ACC112 (cell line): Measurements from ENCODE around the gene VAPB.

ENCODE experiments used
- H2AFZ ChIP-seq: fragments of 200-600 bp; sonication (generic); one replicate; pipeline ENCODE4 v1.6.0; 2017; ENCODE audit warnings: antibody characterized with exemption, low read length; ENCODE audit not compliant: unreplicated experiment
- H3K27ac ChIP-seq: fragments of 200-600 bp; sonication (generic); 2 replicates; pipeline ENCODE4 v1.5.1; 2014; ENCODE audit warnings: low read depth, mild to moderate bottlenecking, antibody characterized with exemption, low read length, moderate library complexity
- H3K27me3 ChIP-seq: fragments of 200-600 bp; sonication (generic); 2 replicates; pipeline ENCODE4 v1.6.1; 2014; ENCODE audit warnings: mild to moderate bottlenecking, antibody characterized with exemption, low read length, moderate library complexity, mixed read lengths; ENCODE audit not compliant: insufficient read depth
- H3K36me3 ChIP-seq: fragments of 200-600 bp; sonication (generic); 2 replicates; pipeline ENCODE4 v1.6.1; 2016; ENCODE audit warnings: mild to moderate bottlenecking, antibody characterized with exemption, low read length, moderate library complexity, mixed read lengths; ENCODE audit not compliant: insufficient read depth
- H3K4me1 ChIP-seq: fragments of 200-600 bp; sonication (generic); one replicate; pipeline ENCODE4 v1.6.1; 2016; ENCODE audit warnings: low read length, mixed read lengths; ENCODE audit not compliant: insufficient read depth, unreplicated experiment, control insufficient read depth
- H3K4me3 ChIP-seq: fragments of 200-600 bp; sonication (generic); 2 replicates; pipeline ENCODE4 v1.5.1; 2014; ENCODE audit warnings: mild to moderate bottlenecking, low read depth, low read length
- H3K79me2 ChIP-seq: fragments of 200-600 bp; sonication (generic); one replicate; pipeline ENCODE4 v1.6.0; 2016; ENCODE audit warnings: low read length; ENCODE audit not compliant: control insufficient read depth, unreplicated experiment, insufficient read depth

VAPB gene

DNA sequence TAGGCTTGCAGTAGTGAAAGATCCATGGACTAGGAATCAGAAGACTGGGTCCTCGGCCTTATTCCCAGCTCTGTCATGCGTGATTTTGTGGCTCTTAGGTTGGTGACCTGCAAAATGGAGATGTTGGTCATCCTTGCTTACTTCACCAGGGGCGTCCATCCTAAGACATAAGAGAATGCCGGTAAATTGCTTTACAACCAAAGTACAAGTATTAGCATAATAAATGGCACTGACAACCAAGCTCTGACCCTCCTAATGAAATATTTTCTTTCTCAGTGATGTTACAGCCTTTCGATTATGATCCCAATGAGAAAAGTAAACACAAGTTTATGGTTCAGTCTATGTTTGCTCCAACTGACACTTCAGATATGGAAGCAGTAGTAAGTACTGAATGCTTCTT is 45.3 kb downstream of the VAPB start:
- Histone ChIP-seq H3K79me2 (peaks cover 88% of the 10 kb centered on the region), H3K36me3 (peaks cover 11% of the 10 kb centered on the region), H3K4me1 (peaks cover 26% of the 10 kb centered on the region), H3K4me3 (no peak overlapping the region), H2AFZ (no peak overlapping the region), H3K27me3 (no peaks in the 10 kb centered on the region), H3K27ac (no peak overlapping the region; the same call in 1 of the 2 replicates)

DNA sequence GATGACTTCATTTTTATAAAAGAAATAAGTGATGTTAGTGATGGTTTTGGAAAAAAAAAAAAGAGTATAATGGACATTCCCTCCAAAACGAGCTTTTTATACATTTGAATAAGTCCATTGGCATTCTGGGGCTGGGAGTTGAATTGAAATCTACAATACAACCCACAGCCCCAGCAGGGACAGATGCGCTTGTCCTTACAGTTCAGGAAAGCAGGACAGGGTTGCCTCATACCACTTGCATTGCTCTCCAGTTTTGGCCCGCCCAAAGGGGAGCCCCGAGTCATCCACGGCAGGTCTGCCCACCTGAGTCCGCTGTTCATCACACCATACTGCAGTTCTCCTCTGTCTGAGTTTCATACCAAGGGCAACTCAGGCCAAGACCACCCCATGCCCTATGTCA is 46.2 kb downstream of the VAPB start:
- Histone ChIP-seq H3K36me3 (peaks cover 13% of the 10 kb centered on the region), H3K27me3 (no peaks in the 10 kb centered on the region), H3K4me1 (peaks cover 33% of the 10 kb centered on the region), H3K4me3 (no peak overlapping the region), H2AFZ (no peak overlapping the region), H3K27ac (no peak overlapping the region), H3K79me2 (peaks cover 90% of the 10 kb centered on the region)

DNA sequence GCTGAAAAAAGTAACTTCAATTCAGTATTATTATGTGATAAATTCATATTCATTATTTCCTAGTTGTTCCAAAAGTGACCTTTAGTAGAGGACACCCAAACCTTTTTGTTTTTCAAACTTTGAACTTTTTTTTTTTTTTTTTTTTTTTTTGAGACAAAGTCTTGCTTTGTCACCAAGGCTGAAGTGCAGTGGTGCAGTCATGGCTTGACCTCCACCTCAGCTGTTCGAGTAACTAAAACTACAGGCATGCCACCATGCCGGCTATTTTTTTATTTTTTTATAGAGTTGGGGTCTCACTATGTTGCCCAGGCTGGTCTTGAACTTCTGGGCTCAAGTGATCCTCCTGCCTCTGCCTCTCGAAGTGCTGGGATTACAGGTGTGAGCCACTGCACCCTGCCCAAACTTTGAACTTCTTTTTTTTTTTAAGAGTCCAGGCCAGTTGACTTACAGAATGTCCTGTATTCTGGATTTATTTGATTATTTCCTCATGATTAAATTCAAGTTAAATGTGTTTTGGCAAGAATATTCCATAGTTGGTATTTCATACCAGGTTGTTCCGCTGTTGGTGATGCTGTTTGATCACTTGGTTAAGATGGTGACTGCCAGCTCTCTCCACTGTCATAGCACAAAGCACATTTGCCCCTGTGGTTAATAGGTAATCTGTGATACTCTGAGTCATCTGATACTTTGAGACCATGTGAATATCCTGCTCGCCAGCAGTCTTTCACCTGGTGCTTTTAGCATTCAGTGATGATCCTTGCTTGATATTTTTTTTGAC is 48.0 kb downstream of the VAPB start:
- H3K4me1 ChIP-seq = peaks cover 29% of the 10 kb centered on the region
- H3K4me3 ChIP-seq = no peak overlapping the region
- H2AFZ ChIP-seq = no peak overlapping the region
- peaks cover 82% of the 10 kb centered on the region for H3K79me2 ChIP-seq
- no peak overlapping the region for H3K27ac ChIP-seq
- H3K27me3 ChIP-seq = no peaks in the 10 kb centered on the region
- H3K36me3 ChIP-seq = peaks cover 19% of the 10 kb centered on the region

DNA sequence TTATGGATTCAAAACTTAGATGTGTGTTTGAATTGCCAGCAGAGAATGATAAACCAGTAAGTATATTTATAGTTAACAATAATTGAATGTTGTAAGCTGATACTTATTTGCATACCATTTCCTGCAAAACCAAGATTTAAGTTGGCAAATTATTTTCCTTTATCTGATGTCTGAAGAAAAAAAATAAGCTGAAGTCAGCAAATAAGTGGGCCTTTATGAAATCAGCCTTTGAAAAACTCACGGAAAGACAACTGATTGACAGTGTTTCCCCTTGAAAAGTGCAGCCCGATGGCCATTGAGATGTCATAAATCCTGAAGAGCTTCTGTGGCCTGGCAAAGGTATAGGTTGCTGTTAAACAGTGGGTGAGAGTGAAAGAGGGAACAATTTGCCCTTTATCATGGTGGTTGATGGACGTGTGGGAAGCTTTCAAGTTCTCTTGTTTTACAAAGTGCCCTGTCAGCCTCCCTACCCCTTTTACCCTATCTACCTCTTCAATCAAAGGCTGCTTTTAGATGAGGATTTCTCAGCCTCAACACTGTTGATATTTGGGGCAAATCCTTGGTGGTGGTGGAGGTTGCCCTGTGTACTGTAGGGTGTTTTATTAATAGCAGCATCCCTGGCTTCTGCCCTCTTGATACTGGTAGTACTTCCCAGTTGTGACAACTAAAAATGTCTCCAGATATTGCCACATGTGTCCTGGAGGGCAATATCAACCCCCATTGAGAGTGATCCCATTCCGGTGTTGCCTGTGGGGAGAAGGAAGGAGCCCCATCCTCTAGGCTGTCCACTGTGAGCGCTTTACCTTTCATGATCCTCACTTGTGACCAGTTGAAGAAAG is 50.2 kb downstream of the VAPB start:
- Histone ChIP-seq H3K4me3 (no peak overlapping the region), H3K4me1 (peaks cover 9% of the 10 kb centered on the region), H3K27ac (peak overlapping the region; percentile 38; the same call in 1 of the 2 replicates), H3K36me3 (peaks cover 25% of the 10 kb centered on the region), H2AFZ (no peak overlapping the region), H3K79me2 (peaks cover 62% of the 10 kb centered on the region), H3K27me3 (no peaks in the 10 kb centered on the region)

DNA sequence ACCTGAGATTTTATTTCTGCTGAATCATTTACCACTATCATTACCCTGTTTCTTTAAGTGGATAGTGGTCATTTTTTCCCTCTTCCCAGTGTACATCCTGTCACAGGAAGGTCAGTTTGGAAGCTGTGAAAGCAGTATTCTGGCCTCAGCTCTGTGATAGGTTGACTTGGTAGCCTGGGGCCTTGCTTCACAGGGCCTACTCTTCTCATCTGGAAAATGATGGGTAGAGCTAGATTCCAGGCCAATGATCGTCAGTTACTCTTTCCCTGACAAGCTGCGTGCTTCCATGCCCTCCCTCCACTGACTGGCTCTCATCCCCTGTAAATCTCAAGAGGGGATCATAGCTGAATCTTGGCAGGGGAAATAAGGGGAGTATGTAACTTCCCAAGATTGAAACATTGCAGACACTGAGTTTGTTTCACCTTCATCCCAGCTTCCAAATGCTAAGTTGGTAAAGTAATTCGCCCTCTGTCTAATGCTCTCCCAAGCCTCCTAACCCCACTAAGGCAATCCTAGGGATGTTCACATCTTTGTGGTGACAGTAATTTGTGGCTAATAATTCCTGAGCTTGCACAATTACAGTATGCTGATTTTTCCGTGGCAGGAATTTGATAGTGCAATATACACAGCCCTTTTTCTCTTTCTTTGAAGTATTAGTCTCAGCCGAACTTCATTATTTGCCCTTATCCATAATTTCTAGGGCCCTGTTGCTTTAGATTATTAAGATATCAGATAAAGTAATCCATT is 51.2 kb downstream of the VAPB start:
- peak overlapping the region; percentile 38; the same call in 1 of the 2 replicates for H3K27ac ChIP-seq
- H3K4me3 ChIP-seq = no peak overlapping the region
- H3K36me3 ChIP-seq = peaks cover 31% of the 10 kb centered on the region
- H3K4me1 ChIP-seq = peaks cover 9% of the 10 kb centered on the region
- H3K27me3 ChIP-seq = no peaks in the 10 kb centered on the region
- H2AFZ ChIP-seq = no peak overlapping the region
- H3K79me2 ChIP-seq = peaks cover 53% of the 10 kb centered on the region

DNA sequence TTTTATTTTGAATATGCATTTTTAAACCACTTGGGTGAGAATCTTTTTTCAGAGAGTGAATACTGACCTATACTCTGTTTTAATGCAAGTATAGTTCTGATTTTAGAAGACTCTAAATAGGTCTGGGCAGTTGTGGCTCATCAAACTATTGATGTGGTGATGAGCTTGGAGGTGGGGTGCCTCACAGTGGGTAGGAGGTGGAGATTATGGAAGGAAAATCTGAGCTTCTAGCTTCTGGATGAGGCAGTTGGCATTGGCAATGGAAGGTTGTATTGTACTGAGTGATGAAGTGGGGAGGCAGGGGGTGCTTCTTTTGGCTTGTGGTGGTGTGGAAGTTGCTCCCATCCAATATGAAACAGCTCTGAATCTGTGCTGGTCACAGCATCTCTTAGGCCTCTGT is 52.7 kb downstream of the VAPB start:
- H3K27me3 ChIP-seq = no peaks in the 10 kb centered on the region
- H3K4me3 ChIP-seq = no peak overlapping the region
- no peak overlapping the region for H2AFZ ChIP-seq
- peaks cover 31% of the 10 kb centered on the region for H3K36me3 ChIP-seq
- peaks cover 40% of the 10 kb centered on the region for H3K79me2 ChIP-seq
- no peak overlapping the region for H3K27ac ChIP-seq
- H3K4me1 ChIP-seq = peaks cover 9% of the 10 kb centered on the region

DNA sequence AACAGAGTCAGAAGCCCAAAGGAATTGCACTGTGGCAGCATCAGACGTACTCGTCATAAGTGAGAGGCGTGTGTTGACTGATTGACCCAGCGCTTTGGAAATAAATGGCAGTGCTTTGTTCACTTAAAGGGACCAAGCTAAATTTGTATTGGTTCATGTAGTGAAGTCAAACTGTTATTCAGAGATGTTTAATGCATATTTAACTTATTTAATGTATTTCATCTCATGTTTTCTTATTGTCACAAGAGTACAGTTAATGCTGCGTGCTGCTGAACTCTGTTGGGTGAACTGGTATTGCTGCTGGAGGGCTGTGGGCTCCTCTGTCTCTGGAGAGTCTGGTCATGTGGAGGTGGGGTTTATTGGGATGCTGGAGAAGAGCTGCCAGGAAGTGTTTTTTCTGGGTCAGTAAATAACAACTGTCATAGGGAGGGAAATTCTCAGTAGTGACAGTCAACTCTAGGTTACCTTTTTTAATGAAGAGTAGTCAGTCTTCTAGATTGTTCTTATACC is 55.8 kb downstream of the VAPB start:
- peaks cover 2% of the 10 kb centered on the region for H3K4me1 ChIP-seq
- H3K27me3 ChIP-seq = no peaks in the 10 kb centered on the region
- no peak overlapping the region for H2AFZ ChIP-seq
- H3K27ac ChIP-seq = no peak overlapping the region
- H3K79me2 ChIP-seq = peaks cover 12% of the 10 kb centered on the region
- H3K36me3 ChIP-seq = peaks cover 23% of the 10 kb centered on the region
- no peak overlapping the region for H3K4me3 ChIP-seq

DNA sequence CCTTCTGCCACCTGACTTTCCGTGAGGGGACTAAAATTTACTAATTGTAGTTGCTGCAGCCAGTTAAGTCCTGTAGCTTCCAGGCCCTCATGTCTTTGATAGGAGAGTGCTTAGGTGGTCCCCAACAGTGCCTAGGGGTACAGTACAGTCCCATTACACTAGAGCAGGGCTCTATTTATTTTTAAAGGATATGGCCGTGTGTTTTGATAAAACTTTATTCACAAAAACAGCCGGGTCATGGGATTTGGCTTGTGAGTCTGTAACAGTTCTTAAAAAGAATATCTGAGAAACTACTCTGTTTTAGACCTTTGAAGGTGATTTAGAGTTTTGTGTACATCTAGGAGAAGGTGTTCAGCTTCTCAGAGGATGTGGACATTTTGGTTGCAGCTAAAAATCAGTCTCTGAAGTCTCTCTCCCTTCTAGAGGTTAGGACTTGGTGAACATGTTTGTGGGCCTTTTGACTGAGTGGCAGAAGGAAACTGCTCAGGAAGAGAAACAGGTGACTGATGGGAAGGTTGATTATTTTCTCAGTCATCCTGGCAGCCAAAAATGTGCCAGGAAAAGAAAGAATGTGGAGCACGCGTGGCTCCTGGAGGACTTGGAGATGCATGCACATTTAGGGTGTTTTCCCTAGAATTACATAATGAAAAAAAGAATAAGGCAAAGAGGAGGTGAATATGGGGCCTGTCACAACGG is 57.4 kb downstream of the VAPB start:
- no peak overlapping the region for H3K27ac ChIP-seq
- H2AFZ ChIP-seq = no peak overlapping the region

DNA sequence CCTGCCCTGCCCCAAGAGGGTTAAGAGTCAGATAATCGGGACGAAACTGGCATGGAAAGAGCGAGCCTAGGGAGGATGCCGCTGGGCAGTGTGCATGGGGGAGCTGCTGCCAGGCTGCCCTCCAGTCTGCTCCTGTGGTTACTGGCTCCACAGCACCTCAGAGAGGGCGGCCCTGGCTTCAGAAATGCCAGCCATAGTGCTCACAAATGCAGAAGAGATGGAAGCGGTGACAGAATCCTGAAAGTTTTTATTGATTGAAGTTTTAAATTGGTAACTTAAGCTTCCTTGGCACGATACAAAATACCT is 57.9 kb downstream of the VAPB start:
- H3K36me3 ChIP-seq = peaks cover 22% of the 10 kb centered on the region
- no peaks in the 10 kb centered on the region for H3K4me1 ChIP-seq
- H3K4me3 ChIP-seq = no peak overlapping the region
- H2AFZ ChIP-seq = no peak overlapping the region
- no peaks in the 10 kb centered on the region for H3K27me3 ChIP-seq
- no peaks in the 10 kb centered on the region for H3K79me2 ChIP-seq
- H3K27ac ChIP-seq = no peak overlapping the region

More for the DNA sequence above, 57.4 kb downstream of the VAPB start:
- Histone ChIP-seq H3K79me2 (peaks cover 4% of the 10 kb centered on the region), H3K4me3 (no peak overlapping the region), H3K36me3 (peaks cover 21% of the 10 kb centered on the region), H3K27me3 (no peaks in the 10 kb centered on the region), H3K4me1 (no peaks in the 10 kb centered on the region)
